ENCODE results near the gene SOD2. TPM values are rescaled to one million over a fixed set of nuclear protein-coding genes. Genes with fewer than 3 reads are reported as not detected.

Gene SOD2
- total RNA-seq, 4 donors from 2014 or later, result 159 to 173 (median 167) TPM

- TF ChIP-seq CTCF (IDR thresholded peaks at IDR 0.05) (no peak), POLR2AphosphoS5 (IDR thresholded peaks at IDR 0.05) (no peak), EP300 (IDR thresholded peaks at IDR 0.05) (no peak)
- no peaks in the 10 kb centered on the region for H3K9me3 ChIP-seq
- no peaks in the 10 kb centered on the region for H3K4me1 ChIP-seq
- no peak for DNase-seq (ENCODE audit: low spot score in 2 of 2)
- H3K27ac ChIP-seq, result no peak overlapping the region
- H3K27me3 ChIP-seq, result no peaks in the 10 kb centered on the region
- 77% methylated on average over 10 of the region's 10 CpGs for WGBS
- no peak overlapping the region for H3K4me3 ChIP-seq
- peaks cover 79% of the 10 kb centered on the region for H3K36me3 ChIP-seq
Measured at GRCh38 chr6:159681191-159681880, 11.7 kb downstream of the SOD2 start.

DNA sequence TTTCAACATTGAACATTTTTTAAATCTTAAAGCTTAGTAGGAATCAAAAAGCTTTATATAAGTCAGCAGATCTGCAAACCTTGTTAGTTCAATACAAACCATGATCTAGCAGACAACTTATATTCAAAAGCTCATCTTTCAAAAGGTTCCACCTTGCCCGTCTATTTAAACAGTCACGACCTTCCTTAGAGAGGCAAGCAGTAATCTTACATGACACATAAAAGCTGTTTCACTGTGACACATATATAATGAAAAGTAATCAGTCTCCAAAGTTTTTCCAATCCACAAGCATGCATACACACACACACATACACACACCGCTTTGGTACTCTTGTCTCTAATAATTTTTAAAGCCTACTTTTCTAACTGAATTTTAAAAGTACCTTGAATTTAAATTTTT lies 12.9 kb downstream of the SOD2 start:
- TF ChIP-seq POLR2AphosphoS5 (IDR thresholded peaks at IDR 0.05) (no peak), CTCF (IDR thresholded peaks at IDR 0.05) (no peak), POLR2A (IDR thresholded peaks at IDR 0.05) (no peak), EP300 (IDR thresholded peaks at IDR 0.05) (no peak)
- WGBS, result 88% methylated on average over 3 of the region's 3 CpGs
- DNase-seq (ENCODE audit: low spot score in 2 of 2), result no peak
- H3K4me1 ChIP-seq, result no peaks in the 10 kb centered on the region
- no peak overlapping the region for H3K4me3 ChIP-seq
- no peaks in the 10 kb centered on the region for H3K9me3 ChIP-seq
- peaks cover 67% of the 10 kb centered on the region for H3K36me3 ChIP-seq
- H3K27me3 ChIP-seq, result no peaks in the 10 kb centered on the region
- no peak overlapping the region for H3K27ac ChIP-seq

DNA sequence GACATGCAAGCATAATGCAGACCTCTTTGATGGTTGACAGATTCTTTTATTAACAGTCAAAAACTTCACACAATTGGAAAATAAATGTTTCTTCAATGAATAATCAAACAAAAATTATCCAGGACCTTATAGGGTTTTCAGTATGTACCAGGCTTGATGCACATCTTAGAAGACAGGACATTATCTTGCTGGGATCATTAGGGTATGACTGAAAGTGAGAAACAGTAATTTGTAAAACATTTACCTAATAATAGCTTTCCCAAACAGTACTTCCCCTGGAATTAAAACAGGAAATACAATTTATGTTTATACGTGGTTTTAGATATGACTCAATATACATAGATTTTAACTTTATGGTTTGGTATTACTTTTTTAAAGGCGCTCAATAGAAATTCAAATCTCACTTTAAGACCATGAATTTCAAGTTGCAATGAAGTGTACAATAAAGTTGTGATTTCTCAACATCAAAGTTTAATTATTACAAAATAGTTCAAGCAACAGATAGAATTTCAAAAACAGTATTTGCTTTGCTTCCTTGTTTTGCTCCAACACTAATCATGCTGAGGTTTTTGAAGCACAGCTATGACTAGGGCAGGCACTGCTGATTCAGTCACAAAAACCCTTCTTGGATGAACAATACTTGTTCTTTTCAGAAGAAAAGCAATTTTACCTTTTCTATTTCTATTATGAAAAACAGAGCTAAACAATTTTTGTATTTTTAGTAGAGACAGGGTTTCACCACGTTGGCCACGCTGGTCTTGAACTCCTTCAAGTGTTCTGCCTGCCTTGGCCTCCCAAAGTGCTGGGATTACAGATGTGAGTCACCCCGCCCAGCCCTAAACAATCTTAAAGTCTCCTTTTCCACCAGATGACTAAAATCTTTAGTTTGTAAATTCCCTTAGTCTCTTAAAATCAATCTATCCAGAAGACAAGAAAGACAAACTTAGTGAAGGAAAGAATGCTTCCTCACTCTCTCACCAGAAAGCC lies 13.7 kb downstream of the SOD2 start:
- WGBS, result 77% methylated on average over 5 of the region's 5 CpGs
- peaks cover 62% of the 10 kb centered on the region for H3K36me3 ChIP-seq
- no peak for DNase-seq (ENCODE audit: low spot score in 2 of 2)
- TF ChIP-seq POLR2AphosphoS5 (IDR thresholded peaks at IDR 0.05) (no peak), EP300 (IDR thresholded peaks at IDR 0.05) (no peak), CTCF (IDR thresholded peaks at IDR 0.05) (no peak), POLR2A (IDR thresholded peaks at IDR 0.05) (no peak)
- H3K27me3 ChIP-seq, result no peaks in the 10 kb centered on the region
- no peak overlapping the region for H3K4me3 ChIP-seq
- H3K9me3 ChIP-seq, result no peaks in the 10 kb centered on the region
- no peak overlapping the region for H3K27ac ChIP-seq
- H3K4me1 ChIP-seq, result no peaks in the 10 kb centered on the region

GRCh38 chr6:159678574-159678973 lies 14.5 kb downstream of the SOD2 start:
- TF ChIP-seq CTCF (IDR thresholded peaks at IDR 0.05) (no peak), EP300 (IDR thresholded peaks at IDR 0.05) (no peak), POLR2AphosphoS5 (IDR thresholded peaks at IDR 0.05) (no peak), POLR2A (IDR thresholded peaks at IDR 0.05) (no peak)
- no peaks in the 10 kb centered on the region for H3K4me1 ChIP-seq
- H3K4me3 ChIP-seq, result no peak overlapping the region
- H3K9me3 ChIP-seq, result no peaks in the 10 kb centered on the region
- H3K27me3 ChIP-seq, result no peaks in the 10 kb centered on the region
- no peak overlapping the region for H3K27ac ChIP-seq
- peaks cover 53% of the 10 kb centered on the region for H3K36me3 ChIP-seq
- WGBS, result 91% methylated on average over 3 of the region's 3 CpGs
- no peak for DNase-seq (ENCODE audit: low spot score in 2 of 2)
